Measurements from ENCODE around the gene SLC6A19.
"Not testable (repeated sequence)": the region's sequence is repeated elsewhere in the genome, so short reads cannot be mapped to it uniquely, and the experiment has no call there.

Gene SLC6A19

GRCh38 chr5:1201327-1202025, at the start of gene SLC6A19:
TSS of gene SLC6A19 (plus strand) at chr5:1201595. CDS start at chr5:1201651, 56 bp downstream.
- DNase-seq (ENCODE audit: low read depth), result no peak

- DNase-seq (ENCODE audit: low read depth), result no peak
Observed at GRCh38 chr5:1152156-1152555, 49.2 kb upstream of the SLC6A19 start.

GRCh38 chr5:1152771-1153282, 48.6 kb upstream of the SLC6A19 start:
- DNase-seq (ENCODE audit: low read depth), result peak; percentile 47

- no peak for DNase-seq (ENCODE audit: low read depth)
Observed at GRCh38 chr5:1153428-1153827, 48.0 kb upstream of the SLC6A19 start.

- DNase-seq (ENCODE audit: low read depth), result no peak
Observed at GRCh38 chr5:1155191-1156032, 46.0 kb upstream of the SLC6A19 start.

GRCh38 chr5:1156033-1156753, 45.2 kb upstream of the SLC6A19 start:
- no peak for DNase-seq (ENCODE audit: low read depth)

GRCh38 chr5:1156754-1157460, 44.5 kb upstream of the SLC6A19 start:
- DNase-seq (ENCODE audit: low read depth), result no peak

GRCh38 chr5:1157461-1157986, 43.9 kb upstream of the SLC6A19 start:
- DNase-seq (ENCODE audit: low read depth), result not testable (repeated sequence)

GRCh38 chr5:1158647-1159340, 42.6 kb upstream of the SLC6A19 start:
- no peak for DNase-seq (ENCODE audit: low read depth)

- no peak for DNase-seq (ENCODE audit: low read depth)
Observed at GRCh38 chr5:1159341-1159675, 42.1 kb upstream of the SLC6A19 start.

- DNase-seq (ENCODE audit: low read depth), result no peak
Observed at GRCh38 chr5:1159774-1160406, 41.5 kb upstream of the SLC6A19 start.

- DNase-seq (ENCODE audit: low read depth), result no peak
Observed at GRCh38 chr5:1161108-1161832, 40.1 kb upstream of the SLC6A19 start.

- DNase-seq (ENCODE audit: low read depth), result no peak
Observed at GRCh38 chr5:1161833-1162229, 39.6 kb upstream of the SLC6A19 start.

GRCh38 chr5:1162276-1162675, 39.1 kb upstream of the SLC6A19 start:
- no peak for DNase-seq (ENCODE audit: low read depth)

- no peak for DNase-seq (ENCODE audit: low read depth)
Observed at GRCh38 chr5:1162751-1163150, 38.6 kb upstream of the SLC6A19 start.

- no peak for DNase-seq (ENCODE audit: low read depth)
Observed at GRCh38 chr5:1163366-1163765, 38.0 kb upstream of the SLC6A19 start.

- DNase-seq (ENCODE audit: low read depth), result no peak
Observed at GRCh38 chr5:1163879-1164278, 37.5 kb upstream of the SLC6A19 start.

- no peak for DNase-seq (ENCODE audit: low read depth)
Observed at GRCh38 chr5:1164696-1165630, 36.4 kb upstream of the SLC6A19 start.

GRCh38 chr5:1165864-1166263, 35.5 kb upstream of the SLC6A19 start:
- no peak for DNase-seq (ENCODE audit: low read depth)
